ENCODE measurements around the gene THAP10. TPM values are rescaled to one million over a fixed set of nuclear protein-coding genes. Genes with fewer than 3 reads are reported as not detected.

Gene THAP10
- total RNA-seq, 1 donor from 2014 or later = 4.2 TPM

DNA sequence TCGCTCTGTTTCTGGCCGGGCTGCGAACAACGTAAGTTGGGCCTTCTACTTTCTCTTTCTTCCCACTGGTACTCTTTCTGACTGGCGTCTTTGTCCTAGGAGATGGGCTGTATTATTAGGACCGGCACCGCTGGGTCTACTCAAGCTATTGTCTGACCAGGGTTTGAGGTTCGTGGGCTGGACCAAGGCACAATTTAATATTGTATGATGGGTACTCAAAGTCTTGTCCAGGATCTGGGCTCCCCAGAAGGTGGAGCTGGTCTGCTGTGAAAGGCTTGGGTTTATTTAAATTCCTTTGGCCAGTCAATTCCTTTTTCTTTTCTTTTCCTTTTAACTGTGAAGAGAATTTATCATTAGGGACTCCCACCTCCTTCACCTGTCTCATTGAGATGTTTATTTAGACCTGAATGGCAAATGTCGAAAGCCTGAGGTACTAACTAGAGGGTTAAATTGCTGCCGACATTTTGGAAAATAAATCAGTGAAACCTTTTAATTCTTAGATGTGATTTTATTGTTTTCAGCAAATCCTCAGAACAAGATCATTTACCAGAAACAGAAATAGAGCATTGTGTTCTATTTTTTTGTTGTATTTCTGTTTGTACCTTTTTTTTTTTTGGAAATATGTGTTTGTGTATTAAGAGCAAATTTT lies 803 bp upstream of the THAP10 start:
- TF ChIP-seq, protein P1, sequence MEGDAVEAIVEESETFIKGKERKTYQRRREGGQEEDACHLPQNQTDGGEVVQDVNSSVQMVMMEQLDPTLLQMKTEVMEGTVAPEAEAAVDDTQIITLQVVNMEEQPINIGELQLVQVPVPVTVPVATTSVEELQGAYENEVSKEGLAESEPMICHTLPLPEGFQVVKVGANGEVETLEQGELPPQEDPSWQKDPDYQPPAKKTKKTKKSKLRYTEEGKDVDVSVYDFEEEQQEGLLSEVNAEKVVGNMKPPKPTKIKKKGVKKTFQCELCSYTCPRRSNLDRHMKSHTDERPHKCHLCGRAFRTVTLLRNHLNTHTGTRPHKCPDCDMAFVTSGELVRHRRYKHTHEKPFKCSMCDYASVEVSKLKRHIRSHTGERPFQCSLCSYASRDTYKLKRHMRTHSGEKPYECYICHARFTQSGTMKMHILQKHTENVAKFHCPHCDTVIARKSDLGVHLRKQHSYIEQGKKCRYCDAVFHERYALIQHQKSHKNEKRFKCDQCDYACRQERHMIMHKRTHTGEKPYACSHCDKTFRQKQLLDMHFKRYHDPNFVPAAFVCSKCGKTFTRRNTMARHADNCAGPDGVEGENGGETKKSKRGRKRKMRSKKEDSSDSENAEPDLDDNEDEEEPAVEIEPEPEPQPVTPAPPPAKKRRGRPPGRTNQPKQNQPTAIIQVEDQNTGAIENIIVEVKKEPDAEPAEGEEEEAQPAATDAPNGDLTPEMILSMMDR (IDR thresholded peaks at IDR 0.05; ENCODE audit: insufficient read depth, low read length, poor library complexity, severe bottlenecking) = peak; percentile 67
- DNase-seq (ENCODE audit: low read depth) = no peak
- Histone ChIP-seq H3K36me3 (ENCODE audit: control insufficient read depth, insufficient read depth, low read length) (no peaks in the 10 kb centered on the region), H3K4me3 (ENCODE audit: low read depth, low read length) (peak overlapping the region; percentile 65), H3K27me3 (ENCODE audit: control insufficient read depth, insufficient read depth, low read length) (no peaks in the 10 kb centered on the region)

DNA sequence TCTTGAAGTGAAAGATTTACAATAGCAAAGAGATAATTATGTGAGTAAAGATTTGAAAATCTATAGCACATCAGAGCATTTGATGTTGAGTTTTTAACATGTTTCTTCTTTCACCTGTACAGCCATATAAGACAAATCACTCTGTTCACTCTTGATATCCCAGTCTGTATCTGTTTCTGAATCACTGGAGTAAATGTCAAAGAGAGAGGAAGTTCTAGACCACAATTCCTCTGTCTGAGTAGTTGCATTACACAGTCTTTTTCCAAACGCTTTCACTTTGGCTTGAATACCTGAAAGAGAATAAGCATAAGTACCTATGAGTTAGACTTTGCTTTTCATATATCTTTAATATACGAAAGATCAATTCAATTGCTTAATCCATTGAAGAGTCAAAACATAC lies 9.9 kb downstream of the THAP10 start:
- no peak for DNase-seq (ENCODE audit: low read depth)
- TF ChIP-seq, protein P1 (IDR thresholded peaks at IDR 0.05; ENCODE audit: insufficient read depth, low read length, poor library complexity, severe bottlenecking) = no peak
- Histone ChIP-seq H3K4me3 (ENCODE audit: low read depth, low read length) (no peak overlapping the region), H3K27me3 (ENCODE audit: control insufficient read depth, insufficient read depth, low read length) (no peaks in the 10 kb centered on the region), H3K36me3 (ENCODE audit: control insufficient read depth, insufficient read depth, low read length) (no peaks in the 10 kb centered on the region)

DNA sequence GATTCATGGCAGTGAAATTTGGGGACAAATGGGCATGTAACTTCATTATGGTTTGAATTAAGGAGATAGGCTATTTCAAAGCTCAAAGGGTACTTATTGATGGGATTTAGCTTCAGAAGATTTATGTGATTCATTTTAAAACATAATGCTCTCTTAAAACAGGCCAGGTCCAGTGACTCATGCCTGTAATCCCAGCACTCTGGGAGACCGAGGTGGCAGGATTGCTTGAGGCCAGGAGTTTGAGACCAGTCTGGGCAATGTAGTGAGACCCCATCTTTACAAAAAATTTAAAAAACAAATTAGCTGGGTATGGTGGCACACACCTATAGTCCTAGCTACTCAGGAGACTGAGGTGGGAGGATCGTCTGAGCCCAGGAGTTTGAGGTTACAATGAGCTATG lies 11.5 kb downstream of the THAP10 start:
- H3K27me3 ChIP-seq (ENCODE audit: control insufficient read depth, insufficient read depth, low read length) = no peaks in the 10 kb centered on the region
- H3K36me3 ChIP-seq (ENCODE audit: control insufficient read depth, insufficient read depth, low read length) = no peaks in the 10 kb centered on the region
- TF ChIP-seq, protein P1 (IDR thresholded peaks at IDR 0.05; ENCODE audit: insufficient read depth, low read length, poor library complexity, severe bottlenecking) = no peak
- DNase-seq (ENCODE audit: low read depth) = no peak
- no peak overlapping the region for H3K4me3 ChIP-seq (ENCODE audit: low read depth, low read length)

DNA sequence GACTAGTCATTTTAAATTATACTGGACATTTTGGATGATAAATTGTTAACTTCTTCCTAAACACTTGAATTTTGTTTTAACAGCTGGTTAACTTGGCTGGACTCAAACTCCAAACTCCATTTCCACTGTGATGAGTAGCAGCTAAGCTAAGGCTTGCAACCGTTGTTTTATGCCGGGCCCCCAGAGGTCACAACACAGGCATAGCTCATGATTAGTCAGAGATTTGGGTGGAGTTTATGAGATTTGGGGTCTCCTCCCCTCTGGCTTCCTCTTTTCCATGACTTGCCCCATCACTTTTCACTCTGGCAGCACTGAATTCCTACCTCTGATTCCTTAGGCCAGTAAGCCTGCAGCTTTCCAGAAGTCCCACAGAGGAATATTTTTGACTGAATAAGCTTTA lies 12.8 kb downstream of the THAP10 start:
- TF ChIP-seq, protein P1 (IDR thresholded peaks at IDR 0.05; ENCODE audit: insufficient read depth, low read length, poor library complexity, severe bottlenecking) = no peak
- no peaks in the 10 kb centered on the region for H3K36me3 ChIP-seq (ENCODE audit: control insufficient read depth, insufficient read depth, low read length)
- DNase-seq (ENCODE audit: low read depth) = no peak
- no peak overlapping the region for H3K4me3 ChIP-seq (ENCODE audit: low read depth, low read length)
- H3K27me3 ChIP-seq (ENCODE audit: control insufficient read depth, insufficient read depth, low read length) = no peaks in the 10 kb centered on the region

DNA sequence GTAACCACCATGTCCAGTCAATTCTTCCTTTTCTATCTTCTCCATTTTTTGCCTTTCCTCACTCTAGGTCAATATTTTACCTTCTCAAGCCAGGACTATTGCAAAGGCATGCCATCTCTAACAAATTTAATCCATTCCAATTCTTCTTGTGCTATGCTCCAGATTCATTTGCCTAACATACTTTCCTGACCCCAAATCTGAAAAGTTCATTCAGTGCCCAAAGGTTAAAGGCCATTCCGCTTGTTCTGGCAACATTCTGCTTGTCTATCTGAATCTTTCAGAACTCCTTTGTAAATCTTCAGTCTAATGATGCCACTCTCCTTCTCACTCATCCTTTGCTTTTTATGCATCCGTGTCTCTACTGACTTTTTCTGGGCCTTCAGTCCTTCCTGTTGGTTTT lies 15.6 kb downstream of the THAP10 start:
- DNase-seq (ENCODE audit: low read depth) = no peak
- Histone ChIP-seq H3K4me3 (ENCODE audit: low read depth, low read length) (no peak overlapping the region), H3K27me3 (ENCODE audit: control insufficient read depth, insufficient read depth, low read length) (no peaks in the 10 kb centered on the region), H3K36me3 (ENCODE audit: control insufficient read depth, insufficient read depth, low read length) (no peaks in the 10 kb centered on the region)
- TF ChIP-seq, protein P1 (IDR thresholded peaks at IDR 0.05; ENCODE audit: insufficient read depth, low read length, poor library complexity, severe bottlenecking) = no peak

DNA sequence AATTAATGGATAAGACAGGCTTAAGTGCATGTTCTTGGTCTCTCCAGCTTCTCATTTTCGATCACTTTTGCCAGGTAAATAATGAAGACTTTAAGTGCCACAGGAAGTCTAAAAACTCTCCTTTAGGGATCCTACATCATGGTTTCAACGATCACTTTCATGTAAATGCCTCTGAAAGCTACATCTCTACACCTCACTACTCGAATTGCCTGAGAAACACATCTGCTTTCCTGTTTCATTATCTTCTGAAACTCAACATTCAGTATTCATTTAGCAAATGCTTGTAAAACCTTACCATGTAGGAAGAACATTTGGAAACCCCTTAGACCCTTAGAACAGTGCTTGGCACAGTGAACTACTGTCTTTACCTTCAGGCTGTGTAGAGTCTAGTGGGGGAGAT lies 16.2 kb downstream of the THAP10 start:
- no peak overlapping the region for H3K4me3 ChIP-seq (ENCODE audit: low read depth, low read length)
- no peak for DNase-seq (ENCODE audit: low read depth)
- TF ChIP-seq, protein P1 (IDR thresholded peaks at IDR 0.05; ENCODE audit: insufficient read depth, low read length, poor library complexity, severe bottlenecking) = no peak
- no peaks in the 10 kb centered on the region for H3K27me3 ChIP-seq (ENCODE audit: control insufficient read depth, insufficient read depth, low read length)
- no peaks in the 10 kb centered on the region for H3K36me3 ChIP-seq (ENCODE audit: control insufficient read depth, insufficient read depth, low read length)

Measured in kidney epithelial cell (primary cell).